ENCODE results near the gene MAPKAPK2. TPM values are rescaled to one million over a fixed set of nuclear protein-coding genes. Genes with fewer than 3 reads are reported as not detected.
A peak's percentile ranks its signal among the peaks of the same experiment; 100 is the strongest.

MAPKAPK2 gene
- total and polyA plus RNA-seq, 2 donors (not counting 1 experiment from before 2014, with no cell fraction given): 60.3 to 85.8 TPM

- 0% methylated on average over 1 of the region's 6 CpGs for WGBS (ENCODE audit: insufficient coverage)
- no peak overlapping the region for H2AFZ ChIP-seq (ENCODE audit: insufficient read depth, low read depth, low read length, poor library complexity, severe bottlenecking)
- POLR2A ChIA-PET: interaction anchor here (0.7 to 1.3 kb wide), 4 partner anchors 10 to 28 kb away, joined by 3 to 6 read pairs (median 4); no protein-coding TSS in a partner anchor
These were observed 11.6 kb upstream of the MAPKAPK2 start for GRCh38 chr1:206672844-206673758.

More at GRCh38 chr1:206672844-206673758, 11.6 kb upstream of the MAPKAPK2 start:
- Histone ChIP-seq H4K20me1 (ENCODE audit: control insufficient read depth, insufficient read depth, low read length, poor library complexity, severe bottlenecking) (no peaks in the 10 kb centered on the region), H3K79me2 (ENCODE audit: control insufficient read depth, insufficient read depth, low read length) (peaks cover 4% of the 10 kb centered on the region), H3K4me3 (ENCODE audit: control extremely low read depth in 1 of 5, extremely low read depth in 1 of 5, insufficient read depth in 1 of 5, low read depth in 2 of 5, low read length in 4 of 5) (no peak overlapping the region), H3K36me3 (replicated peaks in 1 of 2; ENCODE audit: control extremely low read depth in 1 of 2, control insufficient read depth in 1 of 2, extremely low read depth in 1 of 2, insufficient read depth in 2 of 2, low read length in 1 of 2) (no peaks in the 10 kb centered on the region), H3K9ac (ENCODE audit: low read length) (no peak overlapping the region), H3K9me3 (ENCODE audit: control extremely low read depth in 1 of 3, control insufficient read depth in 2 of 3, insufficient read depth in 1 of 3, low read length in 2 of 3) (no peaks in the 10 kb centered on the region), H3K4me1 (ENCODE audit: control insufficient read depth in 2 of 2, insufficient read depth in 2 of 2, low read length in 2 of 2) (peaks cover 29 to 38% of the 10 kb centered on the region in 2 donors), H3K27ac (ENCODE audit: low read length in 2 of 2) (no peak overlapping the region), H3K27me3 (replicated peaks in 1 of 4; ENCODE audit: control extremely low read depth in 1 of 4, control insufficient read depth in 3 of 4, insufficient read depth in 4 of 4, low read length in 3 of 4) (peaks cover 0 to 34% (median 4%) of the 10 kb centered on the region in 4 experiments), H3K4me2 (replicated peaks; ENCODE audit: low read depth, low read length, poor library complexity, severe bottlenecking) (peak overlapping the region; percentile 28)
- CTCF ChIA-PET: interaction anchor here (1.0 to 7.1 kb wide), 15 partner anchors 9 to 306 kb away, joined by 3 to 86 read pairs (median 4); partner anchors contain the start of gene DYRK3
- Mint-ChIP-seq H3K4me3 (no peak overlapping the region), H3K4me1 (peaks cover 16% of the 10 kb centered on the region), H3K27me3 (peaks cover 17% of the 10 kb centered on the region), H3K27ac (no peak overlapping the region), H3K9me3 (ENCODE audit: insufficient read depth) (no peaks in the 10 kb centered on the region)
- TF ChIP-seq EZH2 (IDR thresholded peaks at IDR 0.05; ENCODE audit: borderline replicate concordance, insufficient read depth, low read depth, low read length, poor library complexity, severe bottlenecking) (no peak), CTCF (IDR thresholded peaks at IDR 0.05) (no peak)
- intact Hi-C loops (cut with micrococcal nuclease): no loop called here
- DNase-seq (peak; percentile 57), ATAC-seq (ENCODE audit: low read depth) (peak; percentile 61)
